HuH-7 (cell line): ENCODE results near the gene SAA1.
"Not testable (repeated sequence)": the region's sequence is repeated elsewhere in the genome, so short reads cannot be mapped to it uniquely, and the experiment has no call there.

Source experiments
- DNase-seq: peaks from one replicate; pipeline ENCODE4 v3.0.0; 2011; ENCODE audit warnings: low spot score

Gene SAA1

DNA sequence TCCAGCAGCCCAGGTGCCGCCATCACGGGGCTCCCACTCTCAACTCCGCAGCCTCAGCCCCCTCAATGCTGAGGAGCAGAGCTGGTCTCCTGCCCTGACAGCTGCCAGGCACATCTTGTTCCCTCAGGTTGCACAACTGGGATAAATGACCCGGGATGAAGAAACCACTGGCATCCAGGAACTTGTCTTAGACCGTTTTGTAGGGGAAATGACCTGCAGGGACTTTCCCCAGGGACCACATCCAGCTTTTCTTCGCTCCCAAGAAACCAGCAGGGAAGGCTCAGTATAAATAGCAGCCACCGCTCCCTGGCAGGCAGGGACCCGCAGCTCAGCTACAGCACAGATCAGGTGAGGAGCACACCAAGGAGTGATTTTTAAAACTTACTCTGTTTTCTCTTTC is at the start of gene SAA1:
Gene SAA1, plus strand, starts transcription at position 316 of the 400 bp plus-strand sequence. CDS start 624 bp downstream, outside the sequence.
- DNase-seq = no peak

DNA sequence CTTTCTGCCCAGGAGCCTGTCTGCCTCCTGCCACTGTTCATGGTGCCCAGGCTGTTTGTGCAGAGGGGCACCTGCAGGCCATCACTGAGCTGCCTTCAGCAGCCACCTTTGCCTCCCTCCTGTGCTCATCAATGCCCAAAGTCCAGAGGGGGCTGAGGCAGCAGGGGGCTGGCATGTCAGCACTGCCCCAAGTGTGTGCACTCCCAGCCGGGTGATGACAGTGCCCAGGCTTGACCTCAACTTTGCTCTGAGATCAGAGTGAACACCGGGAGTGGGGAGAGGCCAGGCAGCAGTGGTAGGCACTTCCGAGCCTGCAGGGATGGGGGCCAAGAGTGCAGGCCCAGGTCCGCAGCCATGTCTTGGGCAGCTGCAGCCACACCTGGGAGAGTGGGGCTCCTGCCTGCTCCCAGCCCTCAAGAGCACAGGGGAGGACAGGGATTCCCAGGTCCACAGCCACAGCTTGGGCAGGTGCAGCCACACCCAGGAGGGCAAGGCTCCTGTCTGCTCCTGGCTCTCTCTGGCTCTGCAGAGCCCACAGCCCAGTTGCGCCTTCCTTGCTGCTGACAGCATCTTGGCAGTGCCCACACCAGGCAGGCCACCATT is 44.7 kb upstream of the SAA1 start:
- DNase-seq = no peak

DNA sequence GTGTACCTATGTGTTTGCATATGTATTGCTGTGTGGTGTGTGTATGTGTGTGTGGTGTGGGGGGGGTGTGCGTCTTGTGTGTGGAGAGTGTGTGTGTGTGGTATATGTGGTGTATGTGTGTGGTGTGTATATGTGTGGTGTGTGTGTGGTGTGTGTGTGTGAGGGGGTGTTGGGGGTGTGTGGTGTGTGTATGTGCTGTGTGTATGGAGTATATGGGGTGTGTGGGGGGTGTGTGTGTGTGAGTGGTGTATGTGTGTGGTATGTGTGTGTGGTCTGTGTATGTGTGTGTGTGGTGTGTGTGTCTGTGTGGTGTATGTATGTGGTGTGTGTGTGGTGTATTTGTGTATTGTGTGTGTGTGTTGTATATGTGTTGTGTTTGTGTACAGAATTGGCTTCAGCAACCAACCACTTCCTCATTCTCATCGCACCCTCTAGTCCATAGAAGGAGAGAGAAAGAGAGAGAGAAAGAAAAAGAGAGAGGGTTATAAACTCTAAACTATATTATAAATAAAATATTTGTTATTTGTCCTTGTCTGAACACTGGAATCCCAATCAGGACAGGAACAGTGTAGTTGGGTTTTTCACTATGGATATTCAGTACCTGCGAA is 43.1 kb upstream of the SAA1 start:
- no peak for DNase-seq

DNA sequence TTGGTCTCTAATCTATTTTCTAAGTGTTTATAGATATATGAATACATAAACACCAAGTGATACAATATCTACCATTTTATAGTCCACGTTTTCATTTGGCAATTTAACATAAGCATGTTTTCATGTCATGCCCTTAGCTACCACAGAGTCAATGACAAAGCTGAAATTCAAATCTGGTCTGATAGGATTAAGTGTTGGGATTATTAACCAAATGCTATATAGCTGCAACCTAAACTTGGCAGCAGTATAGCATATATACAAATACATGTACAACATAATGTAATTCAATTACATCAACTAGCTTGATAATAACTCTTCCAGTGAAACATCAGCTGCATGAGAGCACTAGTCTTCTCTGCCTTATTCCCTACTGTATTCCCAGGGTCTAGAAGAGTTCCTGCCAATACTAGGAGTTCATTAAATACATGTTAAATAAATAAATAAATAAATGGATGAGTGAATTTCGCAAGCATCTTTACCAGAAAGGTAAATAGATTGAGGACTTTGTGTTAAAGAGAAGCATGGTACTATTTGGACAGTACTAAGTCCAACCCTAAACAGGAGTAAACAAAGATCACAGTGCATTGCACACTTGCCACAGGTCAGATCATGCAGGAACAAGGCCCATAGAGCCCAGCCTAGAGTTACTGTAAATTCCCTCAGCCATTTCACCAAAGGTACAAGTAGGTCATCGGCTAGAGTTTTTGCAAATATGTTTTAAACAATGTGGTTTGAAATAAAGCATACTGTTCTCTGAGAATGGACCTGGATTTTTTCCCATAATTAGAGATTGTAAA is 42.3 kb upstream of the SAA1 start:
- DNase-seq = no peak

DNA sequence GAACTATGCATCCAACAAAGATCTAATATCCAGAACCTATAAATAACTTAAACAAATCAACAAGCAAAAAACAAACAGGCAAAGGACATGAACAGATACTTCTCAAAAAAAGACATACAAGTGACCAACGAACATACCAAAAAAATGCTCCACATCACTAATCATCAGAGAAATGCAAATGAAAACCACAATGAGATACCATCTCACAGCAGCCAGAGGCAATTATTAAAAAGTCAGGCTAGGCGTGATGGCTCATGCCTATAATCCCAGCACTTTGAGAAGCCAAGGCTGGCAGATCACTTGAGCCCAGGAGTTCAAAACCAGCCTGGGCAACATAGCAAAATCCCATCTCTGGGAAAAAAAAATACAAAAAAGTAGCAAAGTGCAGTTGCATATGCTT is 40.2 kb upstream of the SAA1 start:
- DNase-seq = no peak

DNA sequence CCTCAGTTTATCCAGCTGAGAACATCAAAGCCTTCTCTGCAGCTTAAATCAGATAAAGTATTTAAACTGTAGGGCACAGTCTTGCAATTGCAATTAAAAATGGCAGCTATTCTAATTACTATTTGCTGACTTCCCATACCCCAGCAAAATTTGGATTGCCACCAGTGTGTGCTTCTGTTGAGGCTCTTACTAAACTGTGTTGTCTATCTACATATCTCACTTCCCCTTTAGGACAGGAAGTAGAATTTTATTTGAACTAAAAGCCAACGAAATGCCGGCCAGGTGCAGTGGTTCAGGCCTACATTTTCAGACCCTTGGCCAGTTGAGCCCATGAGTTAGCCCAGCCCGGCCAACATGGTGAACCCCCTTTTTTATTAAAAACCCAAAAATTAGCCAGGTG is 36.6 kb upstream of the SAA1 start:
- DNase-seq = no peak

DNA sequence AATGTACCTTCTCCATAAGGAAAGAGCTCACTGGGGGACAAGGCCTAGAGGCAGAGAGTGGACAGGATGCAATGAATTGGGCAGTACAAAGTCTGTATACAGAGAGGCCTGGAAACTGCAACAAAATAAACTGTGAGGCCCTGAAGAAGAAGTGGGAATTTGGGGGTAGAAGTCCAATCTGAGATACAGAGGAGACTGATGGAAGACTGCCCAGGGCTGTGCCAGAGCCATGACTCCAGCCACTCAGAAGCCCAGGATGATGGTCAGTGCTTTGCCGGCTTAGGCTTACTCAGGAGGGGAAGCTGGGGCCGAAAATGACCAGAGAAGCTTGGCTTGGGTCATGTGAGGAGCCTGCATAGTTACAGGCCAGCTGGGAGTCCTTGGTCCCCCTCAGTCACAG is 35.2 kb upstream of the SAA1 start:
- no peak for DNase-seq

DNA sequence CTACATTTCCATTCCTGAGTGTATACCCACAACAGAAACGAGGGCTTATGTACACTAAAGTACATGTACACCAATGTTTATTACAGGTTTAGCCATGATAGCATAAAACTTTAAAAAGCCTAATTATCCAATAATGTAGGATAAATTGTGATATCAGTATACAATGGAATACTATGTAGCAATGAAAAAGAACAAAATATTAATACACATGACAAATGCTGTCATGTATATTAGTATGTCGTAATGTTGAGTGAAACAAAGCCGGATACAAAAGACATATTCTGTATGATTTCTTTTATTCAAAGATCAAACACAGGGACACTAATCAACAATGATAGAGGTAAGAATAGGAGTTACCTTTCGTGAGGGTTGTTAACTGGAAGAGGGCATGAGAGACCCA is 32.2 kb upstream of the SAA1 start:
- DNase-seq = no peak

DNA sequence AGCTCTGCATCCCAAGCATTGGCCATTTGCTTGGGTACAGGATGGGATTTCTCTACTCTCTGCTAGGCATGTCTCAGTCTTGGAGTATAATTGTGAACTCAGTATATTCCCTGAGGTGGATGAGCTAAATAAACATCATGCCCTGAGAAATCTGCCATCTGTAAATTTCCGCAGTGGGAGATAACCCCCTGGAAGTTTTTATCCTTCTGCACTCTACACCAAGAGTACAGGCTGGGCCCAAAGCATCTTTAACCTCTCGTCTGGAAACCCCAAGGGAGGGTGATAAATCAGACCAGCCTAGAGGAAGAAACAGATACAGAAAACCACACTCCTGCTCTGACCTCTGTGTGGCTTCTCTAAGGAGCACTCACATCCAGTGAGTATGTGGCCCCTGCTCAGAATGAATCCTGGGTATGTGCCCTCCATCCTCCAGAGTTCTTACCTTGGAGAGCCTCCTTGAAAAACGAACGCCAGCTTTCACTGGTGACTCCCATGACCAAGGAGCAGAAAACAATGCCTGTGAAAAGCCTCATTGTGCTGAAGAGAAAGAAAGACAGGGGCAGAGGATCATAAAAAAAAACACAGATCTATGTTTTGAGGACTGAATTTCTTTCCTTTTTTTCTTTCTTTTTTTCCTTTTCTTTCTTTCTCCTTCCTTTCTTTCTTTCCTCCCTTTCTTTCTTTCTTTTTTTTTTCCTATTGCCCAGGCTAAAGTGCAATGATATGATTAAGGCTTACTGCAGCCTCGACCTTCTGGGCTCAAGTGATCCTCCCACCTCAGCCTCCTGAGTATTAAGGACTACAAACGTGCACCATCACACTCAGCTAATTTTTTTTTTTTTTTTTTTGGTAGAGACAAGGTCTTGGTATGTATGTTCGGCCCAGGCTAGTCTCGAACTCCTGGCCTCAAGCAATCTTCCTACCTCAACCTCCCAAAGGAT is 30.4 kb upstream of the SAA1 start:
- no peak for DNase-seq

DNA sequence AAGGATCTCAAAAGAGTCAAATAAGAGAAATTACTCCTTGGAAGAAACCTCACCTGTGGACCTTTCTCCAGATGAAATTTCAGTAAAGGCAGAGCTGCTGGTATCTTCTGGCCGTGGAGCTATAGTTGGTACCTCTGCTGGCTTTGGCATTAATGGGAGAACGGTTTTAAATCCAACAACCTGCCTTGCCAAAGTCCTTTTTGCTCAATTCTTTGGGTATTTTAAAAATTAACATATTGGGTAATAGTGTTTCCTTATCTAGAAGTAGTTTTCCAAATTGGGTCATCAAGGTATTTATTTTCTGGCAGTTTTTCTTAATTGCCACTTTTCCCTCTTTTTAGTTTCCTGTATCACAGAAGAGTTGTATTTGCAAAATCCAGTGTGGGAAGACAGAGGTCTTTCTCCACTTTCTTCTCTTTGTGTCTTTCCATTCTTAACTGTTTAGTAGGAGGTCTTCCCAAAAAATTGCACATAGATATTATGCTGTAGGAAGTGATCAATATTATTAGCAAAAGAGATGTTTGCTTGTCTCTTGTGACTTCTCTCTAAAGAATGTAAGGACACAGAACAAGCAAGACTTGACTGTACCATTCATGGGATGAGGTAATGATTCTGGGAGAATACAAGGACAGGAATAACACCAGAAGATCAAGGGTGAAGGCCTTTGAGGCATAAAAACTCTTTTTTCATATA is 29.3 kb upstream of the SAA1 start, which contains the start of gene SAA4:
Gene SAA4, minus strand, starts transcription at position 139 of the 693 bp plus-strand sequence. CDS start 876 bp downstream, outside the sequence.
- no peak for DNase-seq

DNA sequence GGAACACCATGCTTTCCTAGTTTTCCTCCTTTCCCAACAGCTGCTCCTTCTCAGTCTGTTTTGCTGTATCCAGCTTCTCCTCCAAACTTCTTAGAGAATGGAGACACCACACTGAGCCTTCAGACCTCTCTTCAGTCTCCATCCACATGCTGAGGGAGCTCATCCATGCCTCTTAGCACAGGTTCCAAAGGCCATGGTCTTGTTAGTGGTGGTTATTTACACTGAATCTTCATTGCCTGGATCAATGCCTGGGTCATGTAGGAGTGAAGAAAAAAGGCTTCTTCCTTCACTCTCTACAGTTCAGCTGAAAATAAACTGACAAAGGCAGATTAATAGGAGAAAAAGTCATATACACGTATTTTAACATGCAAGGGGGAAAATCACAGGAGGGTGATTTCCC is 26.4 kb upstream of the SAA1 start:
- DNase-seq = no peak

DNA sequence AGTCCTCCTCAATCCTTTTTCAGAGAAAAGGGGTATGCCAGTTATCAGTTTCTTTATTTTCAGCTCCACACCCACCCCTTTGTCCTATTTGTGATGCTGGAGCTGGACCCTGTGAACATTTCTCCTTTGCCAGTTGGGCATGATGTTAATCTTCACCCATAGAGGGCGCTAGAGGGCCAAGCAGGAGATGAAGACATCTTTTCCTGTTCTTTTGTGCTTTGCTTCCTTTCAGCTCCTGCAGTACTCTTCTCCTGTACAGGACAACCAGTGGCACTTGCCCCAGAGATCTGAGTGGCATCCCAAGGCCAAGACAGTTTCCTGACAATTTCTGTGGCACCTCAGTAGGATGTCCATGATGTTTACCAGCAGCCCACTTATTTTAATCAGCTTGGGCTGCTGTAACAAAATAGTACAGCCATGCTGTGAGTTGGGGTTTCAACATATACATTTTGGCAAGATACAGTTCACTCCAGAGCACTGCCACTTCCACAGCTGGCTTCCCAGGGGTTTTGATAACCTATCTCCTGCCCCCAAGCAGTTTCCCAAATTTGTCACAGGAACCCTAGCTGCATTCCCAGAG is 22.2 kb upstream of the SAA1 start:
- DNase-seq = no peak

DNA sequence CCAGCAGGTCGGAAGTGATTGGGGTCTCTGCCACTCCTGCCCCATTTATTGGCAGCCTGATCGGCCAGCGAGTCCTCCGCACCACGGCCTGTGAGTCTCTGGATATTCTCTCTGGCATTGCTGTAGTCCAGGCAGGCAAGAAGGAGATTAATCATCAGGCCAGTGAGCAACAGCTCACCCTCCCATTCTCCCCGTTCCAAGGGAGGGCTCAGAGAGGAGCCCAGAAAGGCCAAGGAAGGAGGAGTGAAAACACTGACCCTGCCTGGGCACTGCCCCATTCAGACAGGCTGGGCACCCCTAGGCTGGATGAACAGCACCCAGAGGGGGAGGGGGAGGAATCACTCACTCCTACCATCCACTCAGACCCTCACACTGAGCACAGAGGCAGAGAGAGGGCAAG is 20.7 kb upstream of the SAA1 start:
- DNase-seq = no peak

DNA sequence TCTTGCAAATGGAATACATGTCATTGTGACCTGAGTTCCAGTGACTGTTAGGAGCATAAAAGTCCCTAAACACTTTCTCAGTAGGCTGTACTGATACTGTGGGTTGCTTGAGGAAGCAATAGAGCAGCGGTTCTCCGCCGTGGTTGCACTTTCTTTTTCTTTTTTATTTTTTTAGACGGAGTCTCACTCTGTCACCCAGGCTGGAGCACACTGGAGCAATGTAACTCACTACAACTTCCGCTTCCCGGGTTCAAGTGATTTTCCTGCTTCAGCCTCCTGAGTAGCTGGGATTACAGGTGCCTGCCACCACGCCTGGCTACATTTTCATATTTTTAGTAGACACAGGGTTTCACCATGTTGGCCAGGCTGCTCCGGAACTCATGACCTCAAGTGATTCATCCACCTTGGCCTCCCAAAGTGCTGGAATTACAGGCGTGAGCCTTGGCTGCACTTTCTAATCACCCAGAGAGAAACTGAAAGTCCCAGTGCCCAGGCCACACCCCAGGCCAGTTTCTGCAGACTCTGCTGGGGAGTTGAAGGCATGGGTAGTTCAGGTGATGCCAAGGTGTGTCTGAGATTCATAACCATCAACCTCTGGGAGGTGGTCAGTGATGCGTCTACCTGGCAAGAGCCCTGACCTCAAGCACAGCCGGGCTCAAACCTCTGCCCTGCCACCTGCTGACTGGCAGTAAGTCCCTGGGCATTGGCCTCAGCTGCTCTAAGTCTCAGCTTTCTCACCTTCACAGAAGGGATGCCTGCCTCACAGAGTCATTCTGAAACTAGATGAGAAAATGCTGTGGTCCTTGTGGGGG is 19.5 kb upstream of the SAA1 start:
- not testable (repeated sequence) for DNase-seq

DNA sequence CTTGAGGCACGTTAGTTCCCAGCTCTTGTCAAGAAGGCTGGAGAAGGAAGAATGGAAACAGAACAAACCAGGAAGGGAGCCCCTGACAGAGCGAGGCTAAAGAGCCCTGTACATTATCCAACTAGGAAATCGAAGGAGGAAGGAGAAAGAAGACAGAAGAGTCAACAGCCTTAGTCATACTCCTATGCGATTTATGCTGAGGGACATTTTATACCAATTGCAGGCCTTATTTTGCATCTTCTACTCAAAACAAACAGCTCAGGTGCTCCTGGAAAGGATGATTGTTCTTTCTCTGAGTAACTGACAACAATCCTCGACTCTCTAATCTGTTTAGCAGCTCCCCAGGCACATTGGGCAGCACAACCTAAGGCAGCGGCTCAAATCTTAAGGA is 18.9 kb upstream of the SAA1 start:
- DNase-seq = not testable (repeated sequence)

DNA sequence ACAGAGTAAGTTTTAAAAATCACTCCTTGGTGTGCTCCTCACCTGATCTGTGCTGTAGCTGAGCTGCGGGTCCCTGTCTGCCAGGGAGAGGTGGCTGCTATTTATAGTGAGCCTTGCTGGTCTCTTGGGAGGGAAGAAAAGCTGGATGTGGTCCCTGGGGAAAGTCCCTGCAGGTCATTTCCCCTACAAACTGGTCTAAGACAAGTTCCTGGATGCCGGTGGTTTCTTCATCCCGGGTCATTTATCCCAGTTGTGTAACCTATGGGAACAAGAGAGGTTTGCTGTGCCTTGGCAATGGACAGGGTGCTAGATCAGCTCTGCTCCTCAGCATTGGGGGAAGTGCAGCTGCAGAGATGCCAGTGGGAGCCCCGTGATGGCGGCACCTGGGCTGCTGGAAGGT is 17.5 kb upstream of the SAA1 start, which contains the start of gene SAA2:
Gene SAA2, minus strand, starts transcription at position 108 of the 400 bp plus-strand sequence. CDS start 657 bp downstream, outside the sequence.
- DNase-seq = no peak

DNA sequence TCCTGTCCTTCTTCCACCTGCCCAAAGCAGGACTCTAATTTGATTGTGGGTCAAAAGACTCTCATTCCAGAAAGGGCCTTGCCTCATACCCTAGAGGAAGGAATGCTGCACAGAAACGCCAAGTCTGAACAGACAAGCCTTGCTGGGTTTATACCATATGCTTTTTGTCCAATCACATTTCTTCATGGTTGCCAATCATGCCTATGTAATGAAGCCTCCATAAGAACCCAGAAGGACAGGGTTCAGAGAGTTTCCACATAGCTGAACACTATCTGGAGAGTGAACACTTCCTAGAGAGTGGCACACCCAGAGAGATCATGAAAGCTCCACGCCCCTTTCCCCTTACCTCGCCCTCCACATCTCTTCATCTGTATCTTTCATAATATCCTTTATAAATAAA is 12.8 kb upstream of the SAA1 start:
- DNase-seq = no peak

DNA sequence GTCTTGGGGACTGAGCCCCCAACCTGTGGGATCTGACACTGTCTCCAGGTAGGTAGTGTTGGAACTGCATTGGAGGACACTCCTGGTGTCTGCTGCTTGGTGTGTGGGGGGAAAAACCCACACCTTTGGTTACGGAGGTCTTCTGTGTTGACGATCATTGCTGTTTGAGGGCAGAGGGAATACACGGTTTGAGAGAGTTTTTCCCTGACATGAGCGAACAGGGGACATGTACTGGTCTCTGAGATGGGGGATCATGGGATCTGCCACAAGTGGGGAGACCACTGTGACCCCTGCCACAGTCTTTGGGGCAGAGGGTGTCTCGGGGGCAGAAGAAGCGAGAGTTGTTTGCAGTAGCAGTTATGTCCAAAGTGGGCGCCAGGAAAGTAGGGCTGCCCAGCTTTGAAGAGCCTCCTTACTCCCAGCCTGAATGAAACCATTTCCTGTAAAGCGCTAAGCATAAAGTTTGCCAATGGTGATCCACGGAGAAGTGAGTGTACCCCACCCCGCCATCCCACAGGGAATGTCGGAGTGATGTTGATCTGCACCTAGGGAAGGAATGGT is 12.2 kb upstream of the SAA1 start:
- DNase-seq = no peak

DNA sequence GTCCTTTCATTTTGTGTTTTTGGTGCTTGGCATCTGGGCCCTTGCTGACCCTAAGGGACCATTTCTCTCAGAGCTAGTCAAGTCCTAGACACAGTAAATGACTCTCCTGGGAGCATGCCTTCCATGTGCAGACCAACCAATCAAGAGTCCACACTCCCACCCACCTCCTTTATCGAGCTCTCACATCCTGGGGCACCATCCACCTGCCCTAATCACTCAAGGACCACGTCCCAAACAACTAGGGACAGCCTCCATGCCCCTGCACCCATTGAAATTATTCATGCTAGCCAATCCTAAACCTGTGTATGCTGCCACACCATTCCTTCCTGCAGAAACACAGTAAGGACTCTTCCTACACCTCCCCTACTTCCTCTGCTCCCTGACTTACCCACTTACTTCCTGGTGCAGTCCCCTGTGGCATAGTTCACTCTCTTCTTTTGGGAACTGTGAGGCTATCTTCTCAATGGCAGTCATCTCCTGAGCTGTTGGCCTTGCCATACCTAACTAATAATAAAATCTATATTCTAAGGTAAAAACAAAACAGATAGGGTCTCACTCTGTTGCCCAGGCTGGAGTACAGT is 11.2 kb upstream of the SAA1 start:
- DNase-seq = no peak
